GM19324 (cell line): ENCODE results near the gene MEF2A.

ENCODE experiments used
- ATAC-seq: cut with Tn5 transposase; IDR thresholded peaks from one replicate; pipeline ENCODE4 v1.9.1; 2021; ENCODE audit warnings: mild to moderate bottlenecking, moderate library complexity; ENCODE audit not compliant: unreplicated experiment, low FRiP score

Gene MEF2A

DNA sequence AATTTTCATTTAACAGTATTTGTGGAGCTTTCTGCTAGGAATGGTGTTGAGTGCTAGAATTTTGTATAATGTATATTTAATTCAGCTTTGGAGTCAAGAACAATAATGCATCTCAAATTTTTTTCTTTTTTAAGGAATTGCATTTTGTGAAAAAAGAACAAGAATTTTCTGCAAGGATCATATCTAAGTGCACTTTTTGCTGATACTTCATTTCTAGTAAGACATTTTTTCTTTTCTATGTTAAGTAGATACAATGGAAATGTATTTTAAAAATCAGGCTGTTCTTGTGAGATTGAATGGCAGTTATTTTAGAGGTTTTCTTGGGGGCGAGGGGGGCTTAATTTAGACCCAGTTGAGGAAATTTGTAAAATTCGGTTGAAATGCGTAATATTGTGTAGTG is 32.5 kb downstream of the MEF2A start:
- no peak for ATAC-seq

DNA sequence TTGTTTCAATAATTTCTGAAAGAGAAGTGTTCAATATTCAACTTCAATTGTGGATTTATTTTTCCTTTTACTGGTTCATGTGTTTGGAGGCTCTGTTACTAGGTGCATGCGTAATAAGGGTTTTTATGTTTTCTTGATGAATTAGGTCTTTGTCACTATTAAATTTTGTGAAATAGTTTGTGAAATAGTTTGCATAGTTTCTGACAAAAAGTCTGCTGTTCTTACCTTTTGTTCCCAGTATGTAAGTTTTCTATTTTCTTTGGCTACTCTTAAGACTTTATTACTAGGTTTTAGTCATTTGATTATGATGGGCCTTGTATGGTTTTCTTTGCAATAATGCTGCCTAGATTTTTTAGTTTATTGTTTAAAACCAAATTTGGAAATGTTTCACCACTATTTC is 38.0 kb downstream of the MEF2A start:
- ATAC-seq: no peak

DNA sequence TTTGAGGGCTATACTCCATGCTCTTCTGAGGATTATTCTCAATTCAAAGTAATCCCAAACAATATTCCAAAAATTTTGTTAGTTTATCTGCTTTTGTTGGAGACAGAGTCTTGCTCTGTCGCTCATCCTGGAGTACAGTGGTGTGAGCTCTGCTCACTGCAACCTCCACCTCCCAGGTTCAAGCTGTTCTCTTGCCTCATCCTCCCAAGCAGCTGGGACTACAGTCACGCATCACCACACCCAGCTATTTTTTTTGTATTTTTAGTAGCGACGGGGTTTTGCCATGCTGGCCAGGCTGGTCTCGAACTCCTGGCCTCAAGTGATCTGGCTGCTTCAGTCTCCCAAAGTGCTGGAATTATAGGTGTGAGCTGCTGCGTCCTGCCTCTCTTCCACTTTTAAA is 39.1 kb downstream of the MEF2A start:
- ATAC-seq: no peak

DNA sequence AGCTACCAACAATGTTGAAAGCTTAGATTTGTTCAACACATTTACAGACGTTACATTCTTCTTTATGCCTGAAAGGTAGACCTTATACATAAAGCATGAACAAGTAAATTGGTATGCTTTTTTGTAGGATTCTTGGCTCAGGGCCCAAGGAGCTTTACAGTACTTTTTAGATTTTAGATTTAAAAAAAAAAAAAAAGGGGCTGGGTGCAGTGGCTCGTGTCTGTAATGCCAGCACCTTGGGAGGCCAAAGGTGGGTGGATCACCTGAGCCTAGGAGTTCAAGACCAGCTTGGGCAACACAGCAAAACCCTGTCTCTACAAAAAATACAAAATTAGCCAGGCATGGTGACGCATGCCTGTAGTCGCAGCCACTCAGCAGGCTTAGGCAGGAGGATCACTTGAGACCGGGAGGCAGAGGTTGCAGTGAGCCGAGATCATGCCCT is 39.7 kb downstream of the MEF2A start:
- ATAC-seq: no peak

DNA sequence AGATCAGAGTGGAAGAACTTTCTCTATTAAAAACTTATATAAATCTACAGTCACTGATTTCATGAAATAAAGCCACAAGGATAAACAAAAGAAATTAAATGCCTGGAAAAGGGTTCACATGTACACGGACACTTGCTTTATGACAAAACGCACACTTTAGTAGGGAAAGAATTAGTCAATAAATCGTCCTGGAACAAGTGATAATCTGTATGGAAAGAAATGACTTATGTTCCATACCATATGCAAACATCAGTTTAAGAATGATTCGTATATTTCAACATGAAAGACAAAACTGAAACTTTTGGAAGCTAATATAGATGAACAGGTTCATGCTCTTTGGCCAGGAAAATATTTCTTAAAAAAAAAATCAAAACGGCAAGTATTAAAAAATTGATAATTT is 40.2 kb downstream of the MEF2A start:
- ATAC-seq: no peak

DNA sequence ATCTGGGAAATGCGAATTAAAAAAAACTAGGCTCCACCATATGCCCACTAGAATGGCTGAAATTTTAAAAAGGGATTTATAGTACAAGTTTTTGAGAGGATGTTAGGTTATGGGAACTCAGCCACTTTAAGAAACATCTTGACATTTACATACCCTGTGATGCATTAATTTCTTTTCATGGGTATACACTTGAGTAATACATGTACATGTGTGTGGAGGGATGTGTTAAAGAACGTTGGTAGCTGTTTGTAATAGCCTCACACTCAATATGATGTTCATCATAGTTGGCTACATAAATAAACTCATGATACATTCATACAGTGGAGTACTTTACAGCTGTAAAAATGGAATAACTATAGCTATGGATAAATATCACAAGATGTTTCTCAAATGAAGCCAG is 40.9 kb downstream of the MEF2A start:
- ATAC-seq: no peak

DNA sequence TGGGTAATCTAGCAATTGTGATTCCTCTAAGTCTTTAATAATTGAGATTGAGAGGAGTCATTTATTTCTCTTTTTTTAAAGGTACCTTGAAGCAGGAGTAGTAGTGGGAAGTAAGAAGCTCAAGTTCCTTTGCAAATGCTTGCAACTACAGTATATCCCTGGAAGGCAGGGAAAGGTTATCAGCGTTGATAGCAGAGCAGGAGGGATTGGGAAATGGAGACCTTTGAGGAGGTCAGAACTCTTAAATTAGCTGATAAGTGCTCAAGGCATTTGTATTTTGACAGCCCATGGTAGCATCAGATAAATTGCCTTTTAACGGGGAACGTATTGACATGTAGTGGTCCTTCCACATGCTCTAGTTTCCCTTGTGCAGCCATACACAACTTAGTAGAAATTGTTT is 47.7 kb downstream of the MEF2A start:
- ATAC-seq: no peak

DNA sequence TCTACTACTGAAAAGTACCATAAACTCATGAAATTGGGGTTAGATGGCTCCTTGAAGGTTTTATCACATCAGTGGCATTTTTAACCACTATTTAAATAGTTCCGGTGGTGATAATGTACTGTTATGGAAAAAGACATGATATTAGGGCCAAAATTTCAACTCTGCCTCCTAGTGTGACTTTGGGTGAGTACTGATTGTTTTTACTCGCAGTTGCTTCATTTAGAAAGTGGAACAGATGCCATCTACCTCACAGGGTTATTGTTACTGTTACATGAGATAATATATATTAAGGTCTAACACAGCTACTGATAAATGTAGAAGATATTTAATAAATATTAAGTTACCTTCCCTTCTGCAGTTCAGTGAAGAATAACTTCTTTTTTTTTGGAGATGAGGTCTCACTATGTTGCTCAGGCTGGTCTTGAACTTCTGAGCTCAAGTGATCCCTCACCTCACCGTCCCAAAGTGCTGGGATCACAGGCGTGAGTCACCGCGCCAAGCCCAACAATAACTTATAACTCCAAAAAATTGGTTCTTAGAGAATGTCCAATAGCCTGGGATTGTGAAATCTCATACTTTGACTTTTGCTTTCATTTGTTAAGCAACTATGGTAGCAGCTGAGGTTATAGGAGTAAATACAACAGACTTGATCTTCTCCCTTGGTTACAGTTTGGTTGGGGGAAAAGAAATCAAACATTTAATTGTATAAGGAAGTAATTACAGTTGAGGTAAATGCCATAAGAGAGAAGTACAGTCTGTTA is 48.3 kb downstream of the MEF2A start:
- no peak for ATAC-seq

DNA sequence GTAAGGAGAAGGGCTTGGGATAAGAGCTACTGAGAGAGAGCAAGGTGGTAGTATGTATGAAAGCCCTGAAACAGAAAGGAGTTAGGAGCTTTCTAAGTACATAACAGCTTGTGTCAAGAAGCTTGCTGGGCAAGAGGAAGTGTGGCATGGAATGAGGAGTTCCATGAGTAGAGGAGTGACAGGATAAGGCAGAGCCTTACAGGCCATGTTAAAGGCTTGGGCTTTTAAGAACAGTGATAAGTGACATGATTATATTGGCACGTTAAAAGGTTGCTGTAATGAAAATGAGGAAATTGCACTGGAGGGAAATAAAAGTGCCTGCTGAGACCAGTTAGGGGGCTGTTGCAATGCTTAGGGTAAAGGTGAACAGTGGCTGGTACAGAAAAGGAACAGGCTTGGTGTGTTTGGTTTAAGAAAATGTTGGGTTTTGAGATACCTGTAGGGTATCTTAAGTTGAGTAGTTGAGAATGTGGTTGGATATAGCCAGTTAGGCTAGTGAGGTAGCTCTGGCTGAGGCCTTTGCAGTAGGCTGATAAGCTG is 49.0 kb downstream of the MEF2A start:
- no peak for ATAC-seq

DNA sequence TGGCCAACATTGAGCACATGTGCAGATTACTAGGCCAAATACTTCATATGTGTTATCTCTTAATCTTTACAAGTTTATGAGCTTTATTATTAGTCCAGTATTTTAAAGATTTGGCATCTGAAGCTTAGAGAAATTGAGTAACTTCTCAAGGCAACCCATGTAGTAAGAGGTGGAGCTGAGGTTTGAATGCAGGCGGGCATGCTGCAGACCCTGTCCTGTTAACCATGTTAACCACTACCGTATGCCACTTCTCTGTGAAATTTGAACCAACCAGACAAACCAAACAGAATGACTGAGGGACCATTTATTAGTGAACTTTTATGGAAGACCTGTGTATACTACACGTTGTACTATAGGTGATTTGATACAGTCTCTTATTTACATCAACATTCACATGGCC is 49.7 kb downstream of the MEF2A start:
- no peak for ATAC-seq

DNA sequence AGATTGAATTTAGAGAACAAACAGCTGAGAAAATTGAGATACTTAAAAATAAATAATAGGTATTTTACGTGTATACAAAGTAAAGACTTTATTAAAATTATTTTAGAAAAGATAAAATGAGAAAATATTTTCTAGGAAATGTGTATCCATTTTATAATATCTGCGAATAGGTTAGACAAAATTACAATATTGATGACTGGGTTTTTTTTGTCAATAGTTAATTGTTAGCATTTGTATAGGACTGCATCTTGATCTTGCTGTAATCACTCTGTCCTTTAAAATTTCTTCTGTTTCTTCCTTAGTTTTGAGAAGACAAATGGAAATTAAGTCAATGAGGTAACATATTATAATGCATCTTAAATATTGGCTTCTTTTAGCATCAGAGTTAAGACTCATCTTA is 50.3 kb downstream of the MEF2A start:
- ATAC-seq: no peak

DNA sequence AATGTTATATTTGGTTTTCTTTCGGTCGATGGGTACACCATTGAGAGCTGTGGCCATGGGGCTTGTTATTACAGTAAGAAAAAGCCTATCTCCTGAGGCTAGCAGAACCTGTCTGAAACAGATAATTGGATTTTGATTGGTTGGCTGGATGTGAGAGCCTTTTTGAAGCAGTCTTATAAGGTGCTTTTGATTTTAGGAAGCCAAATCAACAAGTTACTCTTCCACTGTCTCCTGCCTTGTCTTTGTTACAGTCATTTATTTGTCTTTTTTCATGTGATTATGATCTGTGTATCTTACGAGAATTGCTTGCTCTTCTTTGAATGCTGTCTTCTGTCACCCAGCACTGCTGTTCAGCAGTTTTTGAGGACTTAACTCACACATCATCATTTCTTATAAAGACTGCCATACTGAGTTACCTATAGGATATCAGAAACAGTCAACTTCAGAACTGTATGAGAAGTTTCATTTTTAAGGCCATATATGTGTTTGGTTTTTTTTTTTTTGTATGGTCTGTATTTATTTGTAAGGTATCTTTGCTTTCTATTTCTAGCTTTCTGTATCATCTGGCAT is 51.1 kb downstream of the MEF2A start:
- ATAC-seq: no peak

DNA sequence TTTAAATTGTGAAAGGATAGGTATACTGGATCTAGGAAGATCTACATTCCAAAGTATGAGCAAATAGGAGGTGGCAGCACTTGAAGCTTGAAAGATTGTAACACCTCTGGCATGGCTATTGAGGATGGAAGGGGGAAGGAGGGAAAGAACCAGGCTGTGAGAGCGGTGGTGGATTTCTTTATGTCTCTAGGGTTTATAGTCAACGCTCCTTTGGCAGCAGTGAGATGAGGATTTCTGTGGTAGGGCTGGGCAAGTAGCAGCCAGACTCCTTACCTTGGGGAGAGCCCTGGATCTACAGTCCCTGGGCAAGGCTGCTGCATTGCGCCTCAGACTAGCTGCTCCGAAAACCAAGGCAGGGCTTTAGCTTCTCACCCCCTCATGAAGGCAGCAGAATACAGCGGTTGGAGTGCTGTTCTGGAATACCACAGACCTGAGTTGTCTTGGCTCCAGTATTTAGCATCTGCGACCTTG is 53.2 kb downstream of the MEF2A start:
- ATAC-seq: no peak

DNA sequence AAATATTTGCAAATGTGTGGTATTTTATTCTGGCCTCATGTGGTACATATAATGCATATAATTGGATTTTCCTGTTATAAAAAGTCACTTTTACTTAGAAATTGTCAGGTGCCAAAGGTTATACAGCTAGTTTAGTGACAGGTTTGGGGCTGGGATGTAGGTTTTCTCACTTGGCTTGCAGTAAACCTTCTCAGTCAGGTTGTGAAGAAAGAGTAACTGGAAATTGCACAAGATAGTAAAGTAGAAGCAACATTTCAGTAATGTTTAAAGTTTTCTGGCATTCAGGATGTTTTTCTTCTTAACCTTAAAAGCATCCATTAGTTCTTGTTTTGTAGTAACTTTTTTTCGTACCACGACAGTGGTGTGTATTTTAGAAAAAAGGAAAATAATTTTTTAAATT is 53.9 kb downstream of the MEF2A start:
- ATAC-seq: no peak

DNA sequence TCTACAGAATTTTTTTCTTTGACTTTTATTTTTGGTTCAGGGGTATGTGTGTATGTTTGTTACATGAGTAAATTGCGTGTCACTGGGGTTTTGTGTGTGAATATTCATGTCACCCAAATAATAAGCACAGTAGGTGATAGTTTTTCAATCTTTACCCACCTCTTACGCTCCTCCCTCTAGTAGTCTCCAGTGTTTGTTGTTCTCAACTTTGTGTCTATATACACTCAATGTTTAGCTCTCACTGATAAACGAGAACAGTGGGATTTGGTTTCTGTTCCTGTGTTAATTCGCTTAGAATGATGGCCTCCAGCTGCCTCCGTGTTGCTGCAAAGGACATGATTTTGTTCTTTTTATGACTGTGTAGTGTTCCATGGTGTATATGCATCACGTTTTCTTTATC is 54.4 kb downstream of the MEF2A start:
- ATAC-seq: no peak

DNA sequence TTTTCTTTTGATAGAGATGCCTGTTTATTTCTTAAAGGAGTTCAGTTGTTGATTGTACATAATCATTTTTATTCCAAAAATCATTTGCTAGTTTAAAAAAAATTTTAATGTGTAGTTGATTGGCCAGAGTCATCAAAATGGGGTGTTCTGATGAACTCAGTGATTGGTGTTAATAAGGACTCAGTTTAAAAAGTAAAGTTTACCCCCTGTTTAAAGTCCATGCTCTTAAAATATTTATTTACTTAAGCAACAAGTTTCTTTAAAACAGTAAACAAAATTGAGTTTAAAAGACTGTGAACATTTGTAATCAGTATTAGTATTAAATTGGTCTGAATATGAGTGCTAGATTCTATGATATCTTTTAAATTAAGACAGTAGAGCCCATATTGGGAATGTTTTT is 56.0 kb downstream of the MEF2A start:
- no peak for ATAC-seq

DNA sequence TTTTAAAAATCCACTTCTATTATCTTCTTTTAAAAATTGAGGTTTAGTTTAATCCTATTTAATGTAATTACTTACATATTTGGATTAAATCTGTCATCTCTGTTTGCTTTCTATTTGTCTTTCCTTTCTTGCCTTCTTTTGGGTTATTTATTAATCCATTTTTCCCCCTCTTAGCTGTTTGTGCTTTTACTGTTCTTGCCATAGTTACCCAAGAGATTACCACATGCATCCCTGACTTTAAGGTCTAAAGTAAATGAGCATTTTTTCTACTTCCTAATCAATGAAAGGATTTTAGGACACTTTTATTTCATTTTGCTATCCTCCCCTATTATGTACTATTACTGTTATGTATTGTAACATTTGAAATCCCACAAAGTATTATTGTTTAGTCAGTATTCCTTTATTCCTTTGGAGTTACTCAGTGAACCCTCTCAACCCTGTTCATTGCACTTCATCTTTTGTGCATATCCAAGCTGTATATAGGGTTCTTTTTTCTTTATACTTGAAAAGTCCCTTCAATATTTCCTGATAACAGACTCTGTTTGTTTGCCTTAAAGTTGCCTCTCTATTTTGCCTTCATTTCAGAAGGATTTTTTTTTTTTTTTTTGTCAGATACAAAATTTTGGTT is 62.7 kb downstream of the MEF2A start:
- no peak for ATAC-seq

DNA sequence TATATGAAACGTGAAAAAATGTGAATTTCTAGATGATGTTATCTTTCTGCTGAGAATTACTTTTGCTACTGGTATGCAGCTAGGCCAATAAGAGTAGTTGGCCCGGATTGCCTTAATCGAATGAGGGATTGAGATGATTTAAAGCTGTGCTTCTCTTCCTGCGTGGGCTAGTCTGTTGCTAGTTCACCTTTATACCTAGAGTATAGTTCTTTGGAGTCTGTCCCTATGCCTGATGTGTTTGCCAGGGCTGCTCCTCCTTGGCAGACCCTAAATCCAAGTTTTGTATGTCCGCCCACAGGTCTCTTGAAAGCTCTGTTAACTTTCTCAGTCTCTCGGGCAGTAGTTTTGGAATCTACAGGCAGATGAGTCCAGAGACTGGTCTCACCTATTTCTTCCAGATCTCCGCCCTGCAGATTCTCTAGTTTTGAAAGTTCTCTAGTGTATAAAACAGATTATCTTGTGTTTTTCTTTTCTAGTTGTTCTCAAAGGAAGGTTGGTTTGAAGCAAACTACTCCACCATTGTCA is 64.9 kb downstream of the MEF2A start:
- peak; percentile 26 for ATAC-seq

DNA sequence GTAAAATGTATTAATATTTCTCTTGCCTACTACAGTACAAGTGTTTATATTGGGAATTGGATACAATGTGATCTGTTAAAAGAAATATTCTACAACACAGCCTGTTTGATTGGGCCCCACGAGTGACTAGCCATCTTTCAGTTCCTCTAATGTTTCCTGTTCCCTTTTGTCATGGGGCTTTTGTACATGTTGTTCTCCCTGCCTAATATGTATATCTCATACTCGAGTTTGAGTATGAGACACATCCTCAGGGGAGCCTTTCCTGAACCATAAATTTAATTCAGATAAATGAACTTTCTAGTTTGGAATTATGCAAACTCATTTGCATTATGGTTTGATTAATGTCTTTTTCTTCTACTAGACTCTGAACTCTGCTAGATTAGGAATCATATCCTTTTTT is 65.5 kb downstream of the MEF2A start:
- ATAC-seq: peak; percentile 85

DNA sequence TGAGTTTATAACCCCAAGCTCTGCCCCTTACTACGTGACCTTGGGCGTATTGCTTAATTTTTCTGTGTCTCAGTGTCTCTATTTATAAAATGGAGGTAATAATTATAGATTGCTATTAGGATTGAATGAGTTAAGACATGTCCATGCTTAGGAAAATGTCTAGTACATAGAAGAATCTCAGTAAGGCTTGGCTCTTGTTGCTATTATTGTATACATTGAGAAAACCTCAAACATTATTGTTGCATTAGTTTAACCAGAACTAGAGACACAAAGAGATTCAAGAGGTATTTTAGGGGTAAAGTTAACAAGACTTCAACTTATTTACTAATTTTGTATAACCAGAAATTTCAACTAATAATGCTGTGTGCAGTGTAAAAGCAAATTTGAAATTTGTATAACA is 66.7 kb downstream of the MEF2A start:
- no peak for ATAC-seq

DNA sequence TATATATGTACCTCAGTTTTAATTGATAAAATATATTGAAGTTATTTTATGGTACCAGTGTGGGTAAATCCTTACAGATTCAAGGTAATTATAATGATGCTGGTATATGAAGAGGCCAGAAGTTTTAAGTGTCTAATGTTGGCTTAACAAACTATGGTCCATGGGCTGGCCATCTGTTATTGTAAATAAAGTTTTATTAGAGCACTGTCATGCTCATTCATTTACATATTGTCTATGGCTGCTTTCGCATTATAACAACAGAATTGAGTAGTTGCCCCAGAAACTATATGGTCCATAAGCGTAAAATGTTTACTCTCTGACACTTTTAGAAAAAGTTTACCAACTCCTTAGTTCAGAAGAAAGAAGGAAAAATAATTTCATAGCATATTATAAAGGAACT is 67.9 kb downstream of the MEF2A start:
- ATAC-seq: no peak
